Ovary (tissue), 9 donors: ENCODE results near the gene ARFGEF3. TPM values are rescaled to one million over a fixed set of nuclear protein-coding genes. Genes with fewer than 3 reads are reported as not detected.

ENCODE experiments used
- DNase-seq, 5 donors: peaks; one replicate each; pipeline ENCODE4 v3.0.0-alpha.2; 2019 to 2020
- H3K27ac ChIP-seq, 2 donors: fragments of 200-600 bp; one replicate each; pipeline versions ENCODE4 v1.5.1 to v1.8.0; 2019 to 2022
- H3K27me3 ChIP-seq: fragments of 200-600 bp; one replicate; pipeline ENCODE4 v1.8.0; 2022
- H3K36me3 ChIP-seq: fragments of 200-600 bp; sonication (generic); one replicate; pipeline ENCODE4 v1.5.1; 2019
- H3K4me1 ChIP-seq: one replicate; pipeline ENCODE4 v1.8.1; 2013; ENCODE audit warnings: mild to moderate bottlenecking, moderate library complexity; ENCODE audit not compliant: insufficient read depth
- H3K4me3 ChIP-seq: fragments of 200-600 bp; sonication (generic); one replicate; pipeline ENCODE4 v1.5.1; 2017
- H3K9me3 ChIP-seq, 2 donors: fragments of 200-600 bp in 1 of 2; sonication (generic) in 1 of 2; one replicate each; pipeline versions ENCODE4 v1.5.1 to v1.8.1; 2013 to 2019; ENCODE audit warnings: mild to moderate bottlenecking in 1 of 2, moderate library complexity in 1 of 2
- CTCF ChIP-seq, 3 donors: fragments of 450-650 bp in 2 of 3; fragments of 200-600 bp in 1 of 3; IDR thresholded peaks; one replicate each; pipeline versions ENCODE4 v1.5.1 to v1.8.0; 2016 to 2022; ENCODE audit warnings: antibody characterized with exemption in 3 of 3, mild to moderate bottlenecking in 1 of 3
- EP300 ChIP-seq: sonication (generic); formaldehyde crosslinking; IDR thresholded peaks from one replicate; pipeline ENCODE4 v1.6.1; 2017; ENCODE audit warnings: antibody characterized with exemption
- POLR2A ChIP-seq: fragments of 450-650 bp; IDR thresholded peaks from one replicate; pipeline ENCODE4 v1.6.1; 2017; ENCODE audit warnings: antibody characterized with exemption, mild to moderate bottlenecking, moderate library complexity
- WGBS, 3 donors: extraction: QIAGEN DNeasy Blood & Tissue Kit in 1 of 3; methylation state at CpG; one replicate each; pipeline versions ENCODE4 v1.1.5 to v1.1.7; 2013 to 2017; 5-methylcytosine and 5-hydroxymethylcytosine counted together
- intact Hi-C, 4 donors: fragments of 100-400 bp; cut with DNase I; formaldehyde crosslinking; loops; one replicate each; pipeline versions ENCODE4 v1.11.0 to v1.15.1; 2022 to 2023
- polyA plus RNA-seq, 2 donors: library from polyadenylated mRNA; stranded (reverse); fragments of 200-250 nt in 1 of 2; fragments of 350-450 nt in 1 of 2; fragmentation: Illumina TruSeq in 1 of 2; extraction: RNeasy Lipid Tissue Mini Kit (QIAGEN cat#74804) in 1 of 2; gene quantifications; one replicate each; pipeline ENCODE4 v1.2.3, GENCODE V29; 2013 to 2014
- total RNA-seq, 7 donors: library from RNA; depleted of rRNA in 2 of 7; stranded (reverse); fragments of >200 nt in 2 of 7; fragmentation: NEBNext Ultra II Directional in 3 of 7; extraction: Animal tissue kit (Norgen Biotek cat#: 25700) in 3 of 7; gene quantifications; one replicate each; pipeline versions ENCODE4 v1.1.0 to v1.2.4, GENCODE V29; 2016 to 2023
- donor health status: DM: no; HTN: no; CAD: no; lungs with moderate emphysema.
- donor health status: DM: no; HTN: no; CAD: no.
- donor health status: Bipolar disorder and iron deficiency.
- donor health status: DM: yes; HTN: yes; CAD: no.
- donor health status: DM: no; HTN: no; CAD: no.
- donor health status: DM: yes; HTN: yes; CAD: no.

ARFGEF3 gene
- total and polyA plus RNA-seq, 9 donors: 0.15 to 6.1 (median 0.72) TPM

DNA sequence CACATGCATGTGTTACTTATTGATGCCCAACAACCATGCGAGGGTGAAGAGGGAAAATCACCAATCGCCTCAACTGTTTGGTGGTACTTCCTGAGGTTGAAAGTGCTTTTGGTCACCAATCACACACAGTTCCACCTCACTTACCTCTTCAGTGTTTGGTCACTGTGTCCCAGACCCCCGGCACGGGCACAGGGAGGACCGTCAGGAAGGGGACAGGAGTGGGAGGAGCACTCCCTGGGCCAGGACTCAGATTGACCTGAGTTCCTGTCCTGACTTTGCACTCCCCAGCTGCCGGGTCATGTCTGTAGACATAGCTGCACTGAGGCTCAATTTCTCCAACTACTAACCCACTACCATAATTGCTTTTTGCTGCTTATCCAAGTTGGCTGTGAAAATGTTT lies 130.7 kb downstream of the ARFGEF3 start:
- Histone ChIP-seq H3K4me3 (no peak overlapping the region), H3K27me3 (no peaks in the 10 kb centered on the region), H3K9me3 (no peaks in the 10 kb centered on the region), H3K27ac (no peak overlapping the region), H3K4me1 (no peaks in the 10 kb centered on the region), H3K36me3 (no peaks in the 10 kb centered on the region)
- WGBS, 3 donors: 77 to 80% (median 77%) methylated on average over 6 of the region's 6 CpGs
- TF ChIP-seq EP300: no peak
- no peak for TF ChIP-seq POLR2A
- TF ChIP-seq CTCF (IDR thresholded peaks at IDR 0.05): no peak
- intact Hi-C loops: no loop called here
- DNase-seq: no peak

DNA sequence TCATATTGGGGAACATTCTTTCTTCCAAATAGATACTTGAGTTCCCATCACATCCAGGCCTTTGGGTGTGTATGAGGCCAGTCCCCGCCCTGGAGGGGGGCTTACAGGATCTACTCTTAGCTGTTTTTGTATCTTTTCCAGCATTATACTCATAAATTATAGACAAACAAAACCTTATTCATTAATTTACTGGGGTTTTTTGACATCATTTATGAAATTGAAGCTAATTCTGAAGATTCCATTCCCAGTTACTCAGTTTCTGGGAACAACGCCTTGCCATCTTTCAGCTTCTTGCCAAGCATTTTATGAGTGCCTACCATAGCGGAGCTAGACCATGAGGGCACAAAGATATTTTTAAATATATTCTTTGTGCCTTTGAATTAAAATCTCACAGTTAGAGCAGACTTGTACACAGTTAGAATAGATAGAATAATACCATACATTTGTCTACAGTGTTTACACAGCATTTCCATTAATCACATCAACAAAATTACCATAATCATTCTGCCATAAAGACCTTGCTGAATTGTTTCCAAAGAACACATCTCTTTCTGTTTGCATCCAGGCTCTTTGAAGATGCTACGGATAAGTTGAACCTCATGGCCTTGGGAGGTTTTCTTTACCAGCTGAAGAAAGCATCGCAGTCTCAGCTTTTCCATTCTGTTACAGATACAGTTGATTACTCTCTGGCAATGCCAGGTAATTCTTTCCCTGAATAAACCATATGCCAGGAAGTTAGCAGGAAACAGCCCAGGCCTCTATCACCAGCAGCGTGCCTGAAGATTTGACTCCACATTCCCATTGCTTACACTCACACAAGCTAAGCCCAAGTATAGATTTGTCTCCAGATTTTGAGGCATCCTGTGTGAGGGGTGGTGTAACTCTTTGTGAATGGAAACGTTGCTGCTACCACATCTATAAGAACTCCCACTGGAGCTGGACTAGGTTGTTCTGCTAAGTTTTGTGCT lies 132.0 kb downstream of the ARFGEF3 start:
- no peak overlapping the region for H3K4me3 ChIP-seq
- 73 to 79% (median 75%) methylated on average over 7 of the region's 7 CpGs for WGBS, 3 donors
- H3K9me3 ChIP-seq: no peaks in the 10 kb centered on the region
- H3K27me3 ChIP-seq: no peaks in the 10 kb centered on the region
- no peak for DNase-seq
- no peak overlapping the region for H3K27ac ChIP-seq
- H3K4me1 ChIP-seq: no peaks in the 10 kb centered on the region
- intact Hi-C loops: no loop called here
- TF ChIP-seq EP300 (no peak), CTCF (IDR thresholded peaks at IDR 0.05) (no peak), POLR2A (no peak)
- no peaks in the 10 kb centered on the region for H3K36me3 ChIP-seq

DNA sequence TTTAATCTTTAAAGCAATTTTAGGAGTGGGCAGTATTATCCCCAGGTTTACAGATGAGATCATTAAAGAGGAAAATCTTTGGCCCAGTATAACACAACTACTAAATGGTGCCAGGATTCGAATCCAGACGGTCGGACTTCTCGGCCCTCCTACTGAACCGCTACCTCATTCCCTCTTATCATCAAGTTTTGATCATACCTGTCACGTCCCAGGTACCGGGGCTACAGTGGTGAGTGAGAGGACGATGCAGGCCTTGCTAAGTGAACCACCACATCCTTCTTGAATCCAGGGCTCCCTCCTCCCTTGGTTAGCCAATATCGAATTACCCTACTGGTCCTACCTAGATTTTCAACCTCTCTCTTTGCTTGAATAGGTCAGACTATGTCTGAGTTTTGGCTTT lies 134.6 kb downstream of the ARFGEF3 start:
- Histone ChIP-seq H3K4me3 (no peak overlapping the region), H3K4me1 (no peaks in the 10 kb centered on the region), H3K27ac (no peak overlapping the region), H3K27me3 (no peaks in the 10 kb centered on the region), H3K9me3 (no peaks in the 10 kb centered on the region), H3K36me3 (no peaks in the 10 kb centered on the region)
- no peak for DNase-seq
- TF ChIP-seq EP300 (no peak), CTCF (IDR thresholded peaks at IDR 0.05) (no peak), POLR2A (no peak)
- WGBS, 3 donors: 93 to 94% (median 93%) methylated on average over 9 of the region's 9 CpGs
- intact Hi-C loops: no loop called here

GRCh38 chr6:138296786-138297185 lies 135.0 kb downstream of the ARFGEF3 start:
- TF ChIP-seq POLR2A (no peak), CTCF (IDR thresholded peaks at IDR 0.05) (no peak), EP300 (no peak)
- no peak for DNase-seq
- H3K4me3 ChIP-seq: no peak overlapping the region
- no peak overlapping the region for H3K27ac ChIP-seq
- H3K9me3 ChIP-seq: no peaks in the 10 kb centered on the region
- intact Hi-C loops: no loop called here
- H3K36me3 ChIP-seq: no peaks in the 10 kb centered on the region
- no peaks in the 10 kb centered on the region for H3K4me1 ChIP-seq
- 95% methylated on average over 7 of the region's 7 CpGs for WGBS, 3 donors
- no peaks in the 10 kb centered on the region for H3K27me3 ChIP-seq
